Caco-2 (cell line): Measurements from ENCODE around the gene RSU1. TPM values are rescaled to one million over a fixed set of nuclear protein-coding genes. Genes with fewer than 3 reads are reported as not detected.
A peak's percentile ranks its signal among the peaks of the same experiment; 100 is the strongest.

Source experiments
- BruUV-seq: library from RNA; stranded (reverse); fragments of 400-500 nt; replicated peaks from 2 replicates; lab custom pipeline; 2021; lab: Mats Ljungman, UMichigan
- CTCF ChIA-PET: fragments of 300-600 bp; sonication (Branson Sonifier 250); formaldehyde crosslinking; loops from one replicate; lab custom pipeline; 2022; ENCODE audit warnings: antibody characterized with exemption; lab: Charles Lee
- POLR2A ChIA-PET: fragments of 300-600 bp; sonication (Branson Sonifier 250); formaldehyde crosslinking; loops from one replicate; lab custom pipeline; 2022; ENCODE audit warnings: antibody characterized with exemption; lab: Charles Lee
- DNase-seq, 2 experiments: peaks; one replicate each; pipeline versions ENCODE4 v3.0.0 to v3.0.0-alpha.2; 2020 to 2022
- H3K27me3 ChIP-seq: replicated peaks from 2 replicates; pipeline ENCODE4 v1.6.0; 2011; ENCODE audit warnings: low read length; ENCODE audit not compliant: control insufficient read depth, insufficient read depth
- H3K36me3 ChIP-seq: 2 replicates; pipeline ENCODE4 v1.5.1; 2011; ENCODE audit warnings: low read length; ENCODE audit not compliant: control insufficient read depth, insufficient read depth
- H3K4me1 ChIP-seq: fragments of 250-450 bp; sonication (Bioruptor Pico); 2 replicates; pipeline ENCODE4 v1.5.1; 2020; ENCODE audit warnings: mild to moderate bottlenecking
- H3K4me3 ChIP-seq: 2 replicates; pipeline ENCODE4 v1.5.1; 2011; ENCODE audit warnings: low read depth, mild to moderate bottlenecking, control low read depth, low read length
- H3K9me3 ChIP-seq: fragments of 250-450 bp; sonication (Bioruptor Pico); 2 replicates; pipeline ENCODE4 v1.5.1; 2020; ENCODE audit warnings: mild to moderate bottlenecking, moderate library complexity
- H3K27ac Mint-ChIP-seq: one replicate; pipeline ENCODE4 v1.8.0; 2022; ENCODE audit warnings: mixed read lengths; ENCODE audit not compliant: unreplicated experiment
- H3K27me3 Mint-ChIP-seq: one replicate; pipeline ENCODE4 v1.8.0; 2022; ENCODE audit warnings: mixed read lengths; ENCODE audit not compliant: insufficient read depth, unreplicated experiment
- H3K36me3 Mint-ChIP-seq: one replicate; pipeline ENCODE4 v1.8.0; 2022; ENCODE audit warnings: mild to moderate bottlenecking, mixed read lengths; ENCODE audit not compliant: insufficient read depth, unreplicated experiment
- H3K4me1 Mint-ChIP-seq: one replicate; pipeline ENCODE4 v1.8.0; 2022; ENCODE audit warnings: low read depth, mixed read lengths; ENCODE audit not compliant: unreplicated experiment
- H3K4me3 Mint-ChIP-seq: one replicate; pipeline ENCODE4 v1.8.0; 2022; ENCODE audit warnings: mild to moderate bottlenecking, moderate library complexity, mixed read lengths; ENCODE audit not compliant: unreplicated experiment
- H3K9me3 Mint-ChIP-seq: one replicate; pipeline ENCODE4 v1.8.0; 2022; ENCODE audit warnings: mixed read lengths; ENCODE audit not compliant: unreplicated experiment
- intact Hi-C: fragments of 100-400 bp; cut with micrococcal nuclease; formaldehyde crosslinking; loops from one replicate; pipeline ENCODE4 v1.10.0; 2022; ENCODE audit not compliant: unreplicated experiment
- total RNA-seq: library from RNA; stranded (reverse); gene quantifications from 2 replicates; pipeline ENCODE4 v1.2.3, GENCODE V29; 2022
- TF ChIP-seq, protein P1 (sequence below), 2 experiments: fragments of 200-600 bp in 1 of 2; IDR thresholded peaks; 1 replicate in 1 of 2; 2 replicates in 1 of 2; pipeline versions ENCODE4 v1.5.1 to v1.8.0; 2011 to 2022; ENCODE audit warnings: antibody characterized with exemption in 1 of 2, control low read depth in 1 of 2, inconsistent platforms in 1 of 2, low read depth in 1 of 2, low read length in 1 of 2, mild to moderate bottlenecking in 1 of 2, moderate library complexity in 1 of 2; ENCODE audit not compliant: insufficient read depth in 1 of 2, severe bottlenecking in 1 of 2, unreplicated experiment in 1 of 2

The RSU1 gene
- total RNA-seq, 1 experiment from 2014 or later: 62.0 TPM

DNA sequence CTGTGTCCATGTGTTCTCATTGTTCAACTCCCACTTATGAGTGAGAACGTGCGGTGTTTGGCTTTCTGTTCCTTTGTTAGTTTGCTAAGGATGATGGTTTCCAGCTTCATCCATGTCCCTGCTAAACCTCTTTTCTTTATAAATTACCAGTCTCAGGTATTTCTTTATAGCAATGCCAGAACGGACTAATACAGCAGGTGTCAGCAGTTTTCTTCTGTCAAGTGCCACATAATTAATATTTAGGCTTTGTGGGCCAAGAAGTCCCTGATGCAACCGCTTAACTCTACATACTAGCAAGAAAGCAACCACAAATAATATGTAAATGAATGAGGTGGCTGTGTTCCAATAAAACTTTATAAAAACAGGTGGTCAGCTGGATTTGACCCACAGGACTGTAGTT lies 269.3 kb downstream of the RSU1 start:
- no peak for DNase-seq
- H3K4me3 ChIP-seq: no peak overlapping the region
- no peaks in the 10 kb centered on the region for H3K36me3 ChIP-seq
- H3K4me1 ChIP-seq: no peaks in the 10 kb centered on the region
- intact Hi-C loops: loop anchor here (5.0 to 10.0 kb wide), 3 partner anchors 111 to 433 kb away; partner anchors contain the start of gene PTER
- peaks cover 9% of the 10 kb centered on the region for H3K9me3 Mint-ChIP-seq
- peaks cover 6% of the 10 kb centered on the region for H3K27me3 Mint-ChIP-seq
- no peaks in the 10 kb centered on the region for H3K36me3 Mint-ChIP-seq
- no peaks in the 10 kb centered on the region for H3K4me1 Mint-ChIP-seq
- no peaks in the 10 kb centered on the region for H3K27me3 ChIP-seq
- no peak overlapping the region for H3K27ac Mint-ChIP-seq
- no peak overlapping the region for H3K4me3 Mint-ChIP-seq
- no peaks in the 10 kb centered on the region for H3K9me3 ChIP-seq
- TF ChIP-seq, protein P1, sequence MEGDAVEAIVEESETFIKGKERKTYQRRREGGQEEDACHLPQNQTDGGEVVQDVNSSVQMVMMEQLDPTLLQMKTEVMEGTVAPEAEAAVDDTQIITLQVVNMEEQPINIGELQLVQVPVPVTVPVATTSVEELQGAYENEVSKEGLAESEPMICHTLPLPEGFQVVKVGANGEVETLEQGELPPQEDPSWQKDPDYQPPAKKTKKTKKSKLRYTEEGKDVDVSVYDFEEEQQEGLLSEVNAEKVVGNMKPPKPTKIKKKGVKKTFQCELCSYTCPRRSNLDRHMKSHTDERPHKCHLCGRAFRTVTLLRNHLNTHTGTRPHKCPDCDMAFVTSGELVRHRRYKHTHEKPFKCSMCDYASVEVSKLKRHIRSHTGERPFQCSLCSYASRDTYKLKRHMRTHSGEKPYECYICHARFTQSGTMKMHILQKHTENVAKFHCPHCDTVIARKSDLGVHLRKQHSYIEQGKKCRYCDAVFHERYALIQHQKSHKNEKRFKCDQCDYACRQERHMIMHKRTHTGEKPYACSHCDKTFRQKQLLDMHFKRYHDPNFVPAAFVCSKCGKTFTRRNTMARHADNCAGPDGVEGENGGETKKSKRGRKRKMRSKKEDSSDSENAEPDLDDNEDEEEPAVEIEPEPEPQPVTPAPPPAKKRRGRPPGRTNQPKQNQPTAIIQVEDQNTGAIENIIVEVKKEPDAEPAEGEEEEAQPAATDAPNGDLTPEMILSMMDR (IDR thresholded peaks at IDR 0.05; ENCODE audit: insufficient read depth in 1 of 2, low read depth in 1 of 2, low read length in 1 of 2, severe bottlenecking in 1 of 2, unreplicated experiment in 1 of 2): no peak
- no TSS peak for BruUV-seq
- CTCF ChIA-PET: no interaction called here
- POLR2A ChIA-PET: no interaction called here

DNA sequence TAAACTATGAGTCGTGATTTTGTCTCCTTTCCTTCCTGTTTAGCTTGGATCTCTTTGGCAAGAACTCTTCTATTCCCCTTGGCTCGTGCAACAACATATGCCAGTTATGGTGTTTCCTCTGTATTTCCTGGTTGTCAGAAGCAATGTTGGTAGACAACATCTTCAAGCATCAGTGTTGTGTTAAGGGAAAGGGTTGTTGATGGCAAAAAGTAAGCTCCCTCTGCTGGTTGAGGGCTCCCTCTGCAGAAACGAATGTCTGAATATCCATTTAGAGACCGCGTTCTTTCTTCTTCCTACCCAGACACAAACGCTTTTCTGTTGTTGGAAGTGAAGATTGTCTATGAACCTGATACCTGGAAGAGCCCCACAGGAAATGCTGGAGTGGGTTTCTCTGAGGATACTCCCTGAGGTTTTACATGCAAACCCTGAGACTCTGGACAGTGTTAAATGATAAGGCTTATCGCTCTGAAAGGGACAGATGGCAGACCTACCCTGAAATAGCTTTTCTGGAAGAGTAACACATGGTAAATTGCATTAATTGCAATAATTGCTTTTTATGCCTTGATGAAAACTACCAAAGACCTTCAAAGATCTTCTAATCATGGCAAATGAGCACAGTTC lies 272.0 kb downstream of the RSU1 start:
- Histone ChIP-seq H3K4me3 (no peak overlapping the region), H3K36me3 (no peaks in the 10 kb centered on the region), H3K9me3 (no peaks in the 10 kb centered on the region), H3K27me3 (no peaks in the 10 kb centered on the region), H3K4me1 (no peaks in the 10 kb centered on the region)
- POLR2A ChIA-PET: no interaction called here
- H3K27ac Mint-ChIP-seq: no peak overlapping the region
- no TSS peak for BruUV-seq
- H3K27me3 Mint-ChIP-seq: peaks cover 8% of the 10 kb centered on the region
- no peaks in the 10 kb centered on the region for H3K4me1 Mint-ChIP-seq
- DNase-seq: peak in 1 of 2 experiments; percentile 45
- H3K4me3 Mint-ChIP-seq: no peak overlapping the region
- no peaks in the 10 kb centered on the region for H3K36me3 Mint-ChIP-seq
- CTCF ChIA-PET: interaction anchor here (0.6 kb wide), 1 partner anchor 1409 kb away, joined by 5 read pairs; no protein-coding TSS in a partner anchor
- TF ChIP-seq, protein P1 (IDR thresholded peaks at IDR 0.05; ENCODE audit: insufficient read depth in 1 of 2, low read depth in 1 of 2, low read length in 1 of 2, severe bottlenecking in 1 of 2, unreplicated experiment in 1 of 2): peak; percentile 56 to 87
- intact Hi-C loops: loop anchor here (1.0 to 10.0 kb wide), 6 partner anchors 108 to 666 kb away; partner anchors contain the start of gene PTER
- peaks cover 9% of the 10 kb centered on the region for H3K9me3 Mint-ChIP-seq

- CTCF ChIA-PET: no interaction called here
- Mint-ChIP-seq H3K4me1 (no peaks in the 10 kb centered on the region), H3K27me3 (peaks cover 13% of the 10 kb centered on the region), H3K4me3 (no peak overlapping the region), H3K36me3 (no peaks in the 10 kb centered on the region), H3K27ac (no peak overlapping the region), H3K9me3 (peaks cover 9% of the 10 kb centered on the region)
- Histone ChIP-seq H3K36me3 (no peaks in the 10 kb centered on the region), H3K27me3 (no peaks in the 10 kb centered on the region), H3K4me3 (no peak overlapping the region), H3K9me3 (no peaks in the 10 kb centered on the region), H3K4me1 (no peaks in the 10 kb centered on the region)
- TF ChIP-seq, protein P1 (IDR thresholded peaks at IDR 0.05; ENCODE audit: insufficient read depth in 1 of 2, low read depth in 1 of 2, low read length in 1 of 2, severe bottlenecking in 1 of 2, unreplicated experiment in 1 of 2): no peak
- DNase-seq: no peak
- intact Hi-C loops: loop anchor here (10.0 kb wide), 1 partner anchor 430 kb away; no protein-coding TSS in a partner anchor
- no TSS peak for BruUV-seq
- POLR2A ChIA-PET: no interaction called here
Measured at GRCh38 chr10:16544591-16544990, 272.6 kb downstream of the RSU1 start.
